Body of pancreas (tissue), 4 donors: Measurements from ENCODE around the gene WDR19.

Experiments used
- CTCF ChIP-seq, 7 experiments: fragments of 450-650 bp in 4 of 7; fragments of 200-600 bp in 3 of 7; sonication (generic) in 3 of 7; IDR thresholded peaks; one replicate each; pipeline ENCODE4 v1.5.1; 2016 to 2019; ENCODE audit warnings: antibody characterized with exemption in 7 of 7
- POLR2A ChIP-seq, 3 donors: fragments of 450-650 bp; IDR thresholded peaks; one replicate each; pipeline ENCODE4 v1.6.1; 2016; ENCODE audit warnings: antibody characterized with exemption in 3 of 3, mild to moderate bottlenecking in 2 of 3

GRCh38 chr4:39237179-39237578 lies 54.9 kb downstream of the WDR19 start:
- no peak for TF ChIP-seq POLR2A (IDR thresholded peaks at IDR 0.05)
- no peak for TF ChIP-seq CTCF (IDR thresholded peaks at IDR 0.05)
